ENCODE data around the gene PRDM16.

DNA sequence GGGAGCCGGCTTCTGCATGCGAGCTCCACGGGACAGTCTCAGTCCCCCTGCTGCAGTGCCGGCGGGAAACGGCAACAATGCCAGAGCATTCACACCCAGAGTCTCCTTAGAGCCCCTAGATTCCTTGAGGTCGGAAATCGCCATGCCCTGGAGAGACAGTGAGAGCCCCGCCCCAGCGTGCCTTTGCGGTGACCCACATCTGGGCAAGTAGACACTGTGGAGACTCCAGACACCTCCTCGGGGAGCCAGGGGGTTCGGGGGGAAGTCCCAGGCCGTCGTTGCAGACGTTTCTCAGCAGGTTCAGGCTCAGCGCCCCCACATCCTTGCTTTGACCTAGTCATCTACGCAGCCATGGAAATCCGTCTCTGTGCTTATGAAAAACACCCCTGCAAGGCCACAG lies 304.2 kb downstream of the PRDM16 start:
- TF ChIP-seq, protein P1, sequence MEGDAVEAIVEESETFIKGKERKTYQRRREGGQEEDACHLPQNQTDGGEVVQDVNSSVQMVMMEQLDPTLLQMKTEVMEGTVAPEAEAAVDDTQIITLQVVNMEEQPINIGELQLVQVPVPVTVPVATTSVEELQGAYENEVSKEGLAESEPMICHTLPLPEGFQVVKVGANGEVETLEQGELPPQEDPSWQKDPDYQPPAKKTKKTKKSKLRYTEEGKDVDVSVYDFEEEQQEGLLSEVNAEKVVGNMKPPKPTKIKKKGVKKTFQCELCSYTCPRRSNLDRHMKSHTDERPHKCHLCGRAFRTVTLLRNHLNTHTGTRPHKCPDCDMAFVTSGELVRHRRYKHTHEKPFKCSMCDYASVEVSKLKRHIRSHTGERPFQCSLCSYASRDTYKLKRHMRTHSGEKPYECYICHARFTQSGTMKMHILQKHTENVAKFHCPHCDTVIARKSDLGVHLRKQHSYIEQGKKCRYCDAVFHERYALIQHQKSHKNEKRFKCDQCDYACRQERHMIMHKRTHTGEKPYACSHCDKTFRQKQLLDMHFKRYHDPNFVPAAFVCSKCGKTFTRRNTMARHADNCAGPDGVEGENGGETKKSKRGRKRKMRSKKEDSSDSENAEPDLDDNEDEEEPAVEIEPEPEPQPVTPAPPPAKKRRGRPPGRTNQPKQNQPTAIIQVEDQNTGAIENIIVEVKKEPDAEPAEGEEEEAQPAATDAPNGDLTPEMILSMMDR (IDR thresholded peaks at IDR 0.05) = no peak
- TF ChIP-seq POLR2A (IDR thresholded peaks at IDR 0.05) (no peak), EP300 (IDR thresholded peaks at IDR 0.05) (no peak)
